Measurements from ENCODE around the gene SIAH1. TPM values are rescaled to one million over a fixed set of nuclear protein-coding genes. Genes with fewer than 3 reads are reported as not detected.

SIAH1 gene
- total RNA-seq, 2 donors from 2014 or later = 19.7 to 27.9 TPM

DNA sequence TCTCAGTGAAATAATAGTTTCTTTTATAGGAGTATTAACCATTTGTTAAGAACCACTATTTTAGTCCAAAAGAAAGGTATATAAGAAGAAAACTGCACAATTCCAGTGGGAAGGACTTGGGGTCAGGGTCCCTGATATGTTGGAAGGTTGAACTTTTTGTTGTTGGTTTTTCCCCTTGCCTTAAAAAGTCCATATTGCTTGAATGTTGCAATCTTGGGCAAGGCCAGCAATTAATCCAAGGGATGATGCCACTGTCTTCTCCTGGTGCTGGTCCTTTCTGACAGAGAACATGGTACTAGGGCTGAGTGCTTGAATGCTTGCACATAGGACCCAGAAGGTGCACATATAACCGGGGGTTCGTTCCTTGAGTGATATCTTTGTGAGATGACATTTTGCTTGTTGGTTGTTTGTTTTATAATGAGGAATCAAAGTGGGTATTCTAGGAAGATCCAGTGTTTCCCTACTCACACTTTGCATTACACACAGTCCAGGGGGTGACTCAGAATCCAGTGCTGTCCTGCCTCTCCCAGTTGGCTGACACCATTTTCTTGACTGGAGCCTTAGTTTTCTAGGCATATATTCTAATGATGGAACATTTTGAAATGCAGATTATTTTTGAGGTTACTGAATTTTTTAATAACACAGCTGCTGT lies 54.9 kb downstream of the SIAH1 start:
- intact Hi-C loops (cut with DNase I) = no loop called here
- H3K9me3 ChIP-seq = no peaks in the 10 kb centered on the region
- no peak for DNase-seq
- no peaks in the 10 kb centered on the region for H3K4me1 ChIP-seq
- H3K27ac ChIP-seq = no peak overlapping the region
- no peak overlapping the region for H3K9ac ChIP-seq (ENCODE audit: low read depth in 2 of 2, low read length in 2 of 2)
- no peaks in the 10 kb centered on the region for H3K27me3 ChIP-seq
- no peak overlapping the region for H3K4me3 ChIP-seq
- H3K36me3 ChIP-seq = no peaks in the 10 kb centered on the region
- TF ChIP-seq, protein P1, sequence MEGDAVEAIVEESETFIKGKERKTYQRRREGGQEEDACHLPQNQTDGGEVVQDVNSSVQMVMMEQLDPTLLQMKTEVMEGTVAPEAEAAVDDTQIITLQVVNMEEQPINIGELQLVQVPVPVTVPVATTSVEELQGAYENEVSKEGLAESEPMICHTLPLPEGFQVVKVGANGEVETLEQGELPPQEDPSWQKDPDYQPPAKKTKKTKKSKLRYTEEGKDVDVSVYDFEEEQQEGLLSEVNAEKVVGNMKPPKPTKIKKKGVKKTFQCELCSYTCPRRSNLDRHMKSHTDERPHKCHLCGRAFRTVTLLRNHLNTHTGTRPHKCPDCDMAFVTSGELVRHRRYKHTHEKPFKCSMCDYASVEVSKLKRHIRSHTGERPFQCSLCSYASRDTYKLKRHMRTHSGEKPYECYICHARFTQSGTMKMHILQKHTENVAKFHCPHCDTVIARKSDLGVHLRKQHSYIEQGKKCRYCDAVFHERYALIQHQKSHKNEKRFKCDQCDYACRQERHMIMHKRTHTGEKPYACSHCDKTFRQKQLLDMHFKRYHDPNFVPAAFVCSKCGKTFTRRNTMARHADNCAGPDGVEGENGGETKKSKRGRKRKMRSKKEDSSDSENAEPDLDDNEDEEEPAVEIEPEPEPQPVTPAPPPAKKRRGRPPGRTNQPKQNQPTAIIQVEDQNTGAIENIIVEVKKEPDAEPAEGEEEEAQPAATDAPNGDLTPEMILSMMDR (IDR thresholded peaks at IDR 0.05) = no peak

DNA sequence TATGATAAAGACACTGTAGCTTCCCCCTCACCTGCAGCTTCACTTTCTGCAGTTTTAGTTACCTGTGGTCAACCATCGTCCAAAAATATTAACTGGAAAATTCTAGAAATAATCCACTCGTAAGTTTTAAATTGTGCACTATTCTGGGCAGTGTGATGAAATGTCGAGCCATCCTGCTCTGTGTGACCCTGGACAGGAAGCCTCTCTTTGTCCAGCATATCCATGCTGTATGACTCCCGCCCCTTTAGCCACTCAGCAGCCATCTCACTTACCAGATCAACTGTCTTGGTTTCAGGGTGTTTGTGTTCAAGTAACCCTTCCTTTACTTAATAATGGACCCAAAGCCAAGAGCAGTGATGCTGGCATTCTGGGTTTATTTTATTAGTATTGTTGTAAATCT lies 56.1 kb downstream of the SIAH1 start:
- H3K4me1 ChIP-seq = no peaks in the 10 kb centered on the region
- H3K9ac ChIP-seq (ENCODE audit: low read depth in 2 of 2, low read length in 2 of 2) = no peak overlapping the region
- H3K27me3 ChIP-seq = no peaks in the 10 kb centered on the region
- H3K27ac ChIP-seq = no peak overlapping the region
- H3K36me3 ChIP-seq = no peaks in the 10 kb centered on the region
- TF ChIP-seq, protein P1 (IDR thresholded peaks at IDR 0.05) = no peak
- H3K9me3 ChIP-seq = no peaks in the 10 kb centered on the region
- no peak for DNase-seq
- no peak overlapping the region for H3K4me3 ChIP-seq
- intact Hi-C loops (cut with DNase I) = no loop called here

DNA sequence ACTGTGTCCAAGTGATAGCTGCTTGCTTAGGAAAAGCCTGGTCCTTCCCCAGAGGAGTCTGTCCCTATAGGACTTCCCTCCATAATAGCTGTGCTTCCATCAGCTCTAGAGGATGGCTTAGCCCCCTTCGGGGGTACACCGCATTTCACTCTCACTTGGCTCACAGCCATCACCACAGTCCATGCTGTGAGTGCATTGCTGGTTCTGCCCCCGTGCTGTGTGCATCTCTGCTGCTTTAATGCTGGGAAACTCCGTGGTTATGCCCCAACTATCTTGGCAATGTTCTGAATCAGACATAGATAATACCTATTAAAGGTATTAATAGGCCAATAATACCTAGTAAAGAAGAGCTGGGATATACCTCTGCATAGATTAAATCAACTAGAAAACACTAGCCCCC lies 58.3 kb downstream of the SIAH1 start:
- Histone ChIP-seq H3K27ac (no peak overlapping the region), H3K36me3 (no peaks in the 10 kb centered on the region), H3K9me3 (no peaks in the 10 kb centered on the region), H3K9ac (ENCODE audit: low read depth in 2 of 2, low read length in 2 of 2) (no peak overlapping the region), H3K4me3 (no peak overlapping the region), H3K27me3 (no peaks in the 10 kb centered on the region), H3K4me1 (no peaks in the 10 kb centered on the region)
- no peak for DNase-seq
- intact Hi-C loops (cut with DNase I) = no loop called here
- TF ChIP-seq, protein P1 (IDR thresholded peaks at IDR 0.05) = no peak

DNA sequence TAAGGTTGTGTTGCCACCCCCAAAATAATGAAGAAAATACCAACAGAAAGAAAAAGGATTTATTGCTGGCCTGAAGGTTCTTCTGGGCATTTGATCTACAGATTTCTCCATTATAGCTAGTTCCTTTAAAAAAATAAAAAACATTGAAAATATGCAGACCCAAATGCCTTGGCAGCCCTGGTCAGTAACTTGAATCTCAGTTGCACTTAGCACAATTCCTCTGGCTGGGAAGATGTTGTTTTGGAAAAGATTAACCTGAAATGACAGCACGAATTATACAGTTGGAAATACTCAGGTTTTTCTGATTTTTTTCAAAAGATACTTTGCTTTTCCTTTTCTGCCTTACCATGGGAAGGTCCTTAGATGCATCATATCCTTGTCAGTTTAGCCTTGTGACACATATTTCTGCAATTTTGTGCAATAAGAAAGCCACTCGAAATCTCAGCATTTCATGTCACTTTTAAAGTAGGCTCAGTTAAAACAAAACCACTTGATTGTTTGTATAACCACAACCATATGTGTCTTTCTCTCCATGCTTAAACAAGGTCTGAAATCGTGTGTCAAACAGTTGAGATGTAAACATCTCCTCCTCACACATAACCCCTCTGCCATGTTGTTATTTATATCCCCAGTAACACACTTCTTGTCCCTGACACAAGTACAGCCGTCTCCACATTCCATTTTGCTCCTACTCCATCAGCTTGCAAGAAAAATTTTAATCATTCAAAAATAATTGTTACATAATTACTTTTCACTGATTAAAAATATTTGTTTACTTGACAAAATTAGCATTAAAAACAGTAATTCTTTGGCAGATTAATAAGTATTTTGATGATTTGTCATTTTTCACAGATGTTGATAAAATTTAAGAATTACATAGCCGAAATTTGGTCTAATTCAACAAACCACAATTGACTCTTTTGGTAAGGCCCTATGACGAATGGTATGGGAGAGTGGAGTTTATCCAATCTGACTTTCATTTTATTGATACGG lies 61.1 kb downstream of the SIAH1 start:
- TF ChIP-seq, protein P1 (IDR thresholded peaks at IDR 0.05) = no peak
- H3K4me3 ChIP-seq = no peak overlapping the region
- H3K9ac ChIP-seq (ENCODE audit: low read depth in 2 of 2, low read length in 2 of 2) = no peak overlapping the region
- no peaks in the 10 kb centered on the region for H3K36me3 ChIP-seq
- no peaks in the 10 kb centered on the region for H3K27me3 ChIP-seq
- H3K27ac ChIP-seq = no peak overlapping the region
- H3K9me3 ChIP-seq = no peaks in the 10 kb centered on the region
- intact Hi-C loops (cut with DNase I) = no loop called here
- H3K4me1 ChIP-seq = no peaks in the 10 kb centered on the region
- DNase-seq = no peak

DNA sequence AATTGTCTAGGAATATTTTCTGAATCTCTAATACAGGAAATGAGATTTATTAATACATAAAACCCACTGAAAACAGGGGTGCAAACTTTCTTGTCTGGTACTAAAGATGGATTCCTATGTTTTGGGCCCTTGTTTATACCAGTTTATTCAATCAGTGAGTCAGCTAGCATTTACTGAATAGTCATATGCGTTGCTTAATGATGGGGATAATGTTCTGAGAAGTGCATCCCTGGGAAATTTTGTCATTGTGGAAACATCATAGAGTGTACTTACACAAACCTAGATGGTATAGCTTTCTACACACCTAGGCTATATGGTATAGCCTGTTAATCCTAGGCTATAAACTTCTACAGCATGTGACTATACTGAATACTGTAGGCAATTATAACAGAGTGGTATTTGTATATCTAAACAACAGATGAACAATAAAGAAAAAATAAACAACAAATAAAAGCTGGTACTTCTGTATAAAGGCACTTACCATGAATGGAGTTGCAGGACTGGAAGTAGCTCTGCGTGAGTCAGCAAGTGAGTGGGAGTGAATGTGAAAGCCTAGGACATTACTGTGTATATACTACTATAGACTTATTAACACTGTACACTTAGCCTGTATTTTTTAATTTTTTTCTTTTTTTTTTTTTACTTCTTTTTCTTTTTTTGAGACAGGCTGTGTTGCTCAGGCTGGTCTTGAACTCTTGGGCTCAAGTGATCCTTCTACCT lies 63.7 kb downstream of the SIAH1 start:
- Histone ChIP-seq H3K27ac (no peak overlapping the region), H3K36me3 (no peaks in the 10 kb centered on the region), H3K9ac (ENCODE audit: low read depth in 2 of 2, low read length in 2 of 2) (no peak overlapping the region), H3K4me1 (no peaks in the 10 kb centered on the region), H3K9me3 (no peaks in the 10 kb centered on the region), H3K4me3 (no peak overlapping the region), H3K27me3 (no peaks in the 10 kb centered on the region)
- TF ChIP-seq, protein P1 (IDR thresholded peaks at IDR 0.05) = no peak
- intact Hi-C loops (cut with DNase I) = no loop called here
- DNase-seq = no peak
